PC-3 (cell line): ENCODE results near the gene STAT3. TPM values are rescaled to one million over a fixed set of nuclear protein-coding genes. Genes with fewer than 3 reads are reported as not detected.

Source experiments
- ATAC-seq: fragments of 200-7000 bp; cut with Tn5 transposase; 2 replicates; pipeline ENCODE4 v1.9.1; 2020; ENCODE audit warnings: mild to moderate bottlenecking, moderate library complexity
- BruUV-seq: library from RNA; stranded (reverse); fragments of 400-500 nt; replicated peaks from 2 replicates; lab custom pipeline; 2021; lab: Mats Ljungman, UMichigan
- CTCF ChIA-PET: fragments of 300-600 bp; sonication (Branson Sonifier 250); formaldehyde crosslinking; loops from one replicate; lab custom pipeline; 2022; ENCODE audit warnings: antibody characterized with exemption; lab: Charles Lee
- POLR2A ChIA-PET: fragments of 300-600 bp; sonication (Branson Sonifier 250); formaldehyde crosslinking; loops from one replicate; lab custom pipeline; 2022; ENCODE audit warnings: antibody characterized with exemption; ENCODE audit not compliant: unreplicated experiment; lab: Charles Lee
- DNase-seq: peaks from one replicate; pipeline ENCODE4 v3.0.0-alpha.2; 2015
- H2AFZ ChIP-seq: fragments of 300-600 bp; sonication (generic); 2 replicates; pipeline ENCODE4 v1.6.0; 2016; ENCODE audit warnings: antibody characterized with exemption, low read length
- H3F3A ChIP-seq: fragments of 300-600 bp; sonication (generic); one replicate; pipeline ENCODE4 v1.6.0; 2017; ENCODE audit warnings: antibody characterized with exemption, low read length, control low read depth, mild to moderate bottlenecking; ENCODE audit not compliant: unreplicated experiment
- H3K27ac ChIP-seq: fragments of 300-600 bp; sonication (generic); 2 replicates; pipeline ENCODE4 v1.5.1; 2016; ENCODE audit warnings: mild to moderate bottlenecking, low read length
- H3K27me3 ChIP-seq: fragments of 300-600 bp; sonication (generic); 2 replicates; pipeline ENCODE4 v1.6.1; 2016; ENCODE audit warnings: low read length, mixed read lengths
- H3K36me3 ChIP-seq: fragments of 300-600 bp; sonication (generic); 2 replicates; pipeline ENCODE4 v1.6.1; 2016; ENCODE audit warnings: low read depth, mixed run types, low read length, mixed read lengths
- H3K4me1 ChIP-seq: fragments of 300-600 bp; sonication (generic); 2 replicates; pipeline ENCODE4 v1.5.1; 2016; ENCODE audit warnings: low read length; ENCODE audit not compliant: insufficient read depth
- H3K4me2 ChIP-seq: fragments of 300-600 bp; sonication (generic); 2 replicates; pipeline ENCODE4 v1.6.0; 2016; ENCODE audit warnings: low read length
- H3K4me3 ChIP-seq: fragments of 300-600 bp; sonication (generic); 2 replicates; pipeline ENCODE4 v1.5.1; 2016; ENCODE audit warnings: mild to moderate bottlenecking, low read length, mixed read lengths
- H3K79me2 ChIP-seq: fragments of 300-600 bp; sonication (generic); 2 replicates; pipeline ENCODE4 v1.6.1; 2017; ENCODE audit warnings: low read length, mixed read lengths
- H3K9ac ChIP-seq: fragments of 300-600 bp; sonication (generic); 2 replicates; pipeline ENCODE4 v1.6.0; 2016; ENCODE audit warnings: mild to moderate bottlenecking, low read length
- H3K9me2 ChIP-seq: fragments of 300-600 bp; sonication (generic); replicated peaks from 2 replicates; pipeline ENCODE4 v1.6.1; 2016; ENCODE audit warnings: mixed run types, low read length, mixed read lengths
- H3K9me3 ChIP-seq: fragments of 300-600 bp; sonication (generic); 2 replicates; pipeline ENCODE4 v1.6.1; 2016; ENCODE audit warnings: low read length, mixed read lengths
- H4K20me1 ChIP-seq: fragments of 300-600 bp; sonication (generic); 2 replicates; pipeline ENCODE4 v1.6.1; 2016; ENCODE audit warnings: low read length, mixed read lengths
- CTCF ChIP-seq: fragments of 300-600 bp; sonication (generic); conservative IDR thresholded peaks from 2 replicates; pipeline ENCODE4 v1.5.1; 2017; ENCODE audit warnings: antibody characterized with exemption, low read depth, mild to moderate bottlenecking, low read length
- EZH2 ChIP-seq: fragments of 300-600 bp; sonication (generic); IDR thresholded peaks from one replicate; pipeline ENCODE4 v1.6.1; 2017; ENCODE audit warnings: antibody characterized with exemption, mild to moderate bottlenecking, low read length; ENCODE audit not compliant: unreplicated experiment
- EZH2phosphoT487 ChIP-seq: fragments of 300-600 bp; sonication (generic); IDR thresholded peaks from 2 replicates; pipeline ENCODE4 v1.6.1; 2018; ENCODE audit warnings: mild to moderate bottlenecking, antibody characterized with exemption, low read length, borderline replicate concordance
- intact Hi-C: fragments of 100-400 bp; cut with micrococcal nuclease; formaldehyde crosslinking; loops from 2 replicates; pipeline ENCODE4 v1.9.0; 2023
- total RNA-seq: library from RNA; depleted of rRNA; stranded (reverse); fragments of >200 nt; gene quantifications from 2 replicates; pipeline ENCODE4 v1.2.3, GENCODE V29; 2014

STAT3 gene
- total RNA-seq, 1 experiment from 2014 or later, result not detected

- H3K9me2 ChIP-seq, result no peaks in the 10 kb centered on the region
- ATAC-seq (no peak), DNase-seq (no peak)
- no peaks in the 10 kb centered on the region for H3K9me3 ChIP-seq
- intact Hi-C loops, result no loop called here
- BruUV-seq, result no TSS peak
- H3K4me2 ChIP-seq, result no peak overlapping the region
- ChIA-PET CTCF (no interaction called here), POLR2A (no interaction called here)
- H3F3A ChIP-seq, result no peaks in the 10 kb centered on the region
- no peak overlapping the region for H2AFZ ChIP-seq
- no peaks in the 10 kb centered on the region for H3K79me2 ChIP-seq
- no peak overlapping the region for H3K27ac ChIP-seq
- no peaks in the 10 kb centered on the region for H3K4me1 ChIP-seq
- H3K27me3 ChIP-seq, result no peaks in the 10 kb centered on the region
- H4K20me1 ChIP-seq, result no peaks in the 10 kb centered on the region
- no peak overlapping the region for H3K9ac ChIP-seq
- no peaks in the 10 kb centered on the region for H3K36me3 ChIP-seq
- no peak for TF ChIP-seq EZH2
- no peak for TF ChIP-seq EZH2phosphoT487
- no peak for TF ChIP-seq CTCF
- H3K4me3 ChIP-seq, result no peak overlapping the region
Measured at GRCh38 chr17:42411905-42412679, 23.9 kb upstream of the STAT3 start.

- Histone ChIP-seq H3K9me3 (no peaks in the 10 kb centered on the region), H3K79me2 (no peaks in the 10 kb centered on the region), H3K36me3 (no peaks in the 10 kb centered on the region), H3K27ac (no peak overlapping the region), H3K4me2 (no peak overlapping the region), H3K4me1 (no peaks in the 10 kb centered on the region), H3K4me3 (no peak overlapping the region), H3K27me3 (no peaks in the 10 kb centered on the region), H3K9me2 (no peaks in the 10 kb centered on the region), H3K9ac (no peak overlapping the region), H3F3A (no peaks in the 10 kb centered on the region), H2AFZ (no peak overlapping the region), H4K20me1 (no peaks in the 10 kb centered on the region)
- DNase-seq (no peak), ATAC-seq (no peak)
- intact Hi-C loops, result no loop called here
- ChIA-PET CTCF (no interaction called here), POLR2A (no interaction called here)
- no TSS peak for BruUV-seq
- TF ChIP-seq CTCF, result no peak
- no peak for TF ChIP-seq EZH2phosphoT487
- no peak for TF ChIP-seq EZH2
Measured at GRCh38 chr17:42411361-42411760, 23.1 kb upstream of the STAT3 start.

- Histone ChIP-seq H3K4me1 (no peaks in the 10 kb centered on the region), H3F3A (no peaks in the 10 kb centered on the region), H3K36me3 (no peaks in the 10 kb centered on the region), H3K9ac (no peak overlapping the region), H2AFZ (no peak overlapping the region), H3K79me2 (no peaks in the 10 kb centered on the region), H3K27ac (no peak overlapping the region), H3K9me3 (no peaks in the 10 kb centered on the region), H3K27me3 (no peaks in the 10 kb centered on the region), H3K9me2 (no peaks in the 10 kb centered on the region), H4K20me1 (no peaks in the 10 kb centered on the region), H3K4me2 (no peak overlapping the region), H3K4me3 (no peak overlapping the region)
- ChIA-PET POLR2A (no interaction called here), CTCF (no interaction called here)
- no TSS peak for BruUV-seq
- ATAC-seq (no peak), DNase-seq (no peak)
- intact Hi-C loops, result no loop called here
- no peak for TF ChIP-seq EZH2phosphoT487
- no peak for TF ChIP-seq CTCF
- TF ChIP-seq EZH2, result no peak
Measured at GRCh38 chr17:42410319-42410685, 22.1 kb upstream of the STAT3 start.
